K562 (cell line): ENCODE results near the gene SCFD1. TPM values are rescaled to one million over a fixed set of nuclear protein-coding genes. Genes with fewer than 3 reads are reported as not detected.

ENCODE experiments used
- ATAC-seq: fragments of 200-7000 bp; cut with Tn5 transposase; 3 replicates; pipeline ENCODE4 v1.9.1; 2020; ENCODE audit warnings: moderate library complexity
- BruUV-seq: library from RNA; stranded (reverse); fragments of 400-500 nt; replicated peaks from 2 replicates; lab custom pipeline; 2021; lab: Mats Ljungman, UMichigan
- CTCF ChIA-PET: fragments of 300-600 bp; formaldehyde crosslinking; extraction: SDS; loops from one replicate; lab custom pipeline; 2021; ENCODE audit warnings: low intra/inter-chr PET ratio; lab: Yijun Ruan, JAX
- POLR2A ChIA-PET: fragments of 300-600, 350-650 bp; sonication (Branson Sonifier 250); formaldehyde crosslinking; extraction: SDS; loops from one replicate; lab custom pipeline; 2021; ENCODE audit warnings: antibody characterized with exemption, inconsistent platforms; lab: Yijun Ruan, JAX
- DNase-seq, 4 experiments: peaks; one replicate each; pipeline versions ENCODE4 v3.0.0 to v3.0.0-alpha.2; 2011 to 2018; ENCODE audit warnings: low spot score in 3 of 4, mixed read lengths in 3 of 4; ENCODE audit errors: extremely low read depth in 1 of 4
- FAIRE-seq: peaks from 2 replicates; lab custom pipeline; 2011; peaks lifted over from hg19 to GRCh38; lab: Jason Lieb, UNC
- H2AFZ ChIP-seq: 2 replicates; pipeline ENCODE4 v1.6.0; 2011; ENCODE audit warnings: low read depth, low read length, control low read depth, inconsistent platforms
- H3K27ac ChIP-seq: fragments of 200-600 bp; 3 replicates; pipeline ENCODE4 v1.8.0; 2011; ENCODE audit warnings: low read depth, mild to moderate bottlenecking, control low read depth, inconsistent platforms, low read length, moderate library complexity, mixed read lengths; ENCODE audit errors: extremely low read depth
- H3K27me3 ChIP-seq, 2 experiments: fragments of 300-600 bp in 1 of 2; 2 replicates in 1 of 2; 3 replicates in 1 of 2; pipeline versions ENCODE4 v1.6.0 to v1.8.0; 2011; ENCODE audit warnings: inconsistent platforms in 2 of 2, low read length in 2 of 2, mild to moderate bottlenecking in 1 of 2, mixed read lengths in 1 of 2, moderate library complexity in 1 of 2; ENCODE audit not compliant: control insufficient read depth in 2 of 2, insufficient read depth in 2 of 2
- H3K36me3 ChIP-seq: fragments of 300-600 bp; 3 replicates; pipeline ENCODE4 v1.8.0; 2011; ENCODE audit warnings: mild to moderate bottlenecking, low read length, inconsistent platforms; ENCODE audit not compliant: control insufficient read depth, insufficient read depth
- H3K4me1 ChIP-seq, 2 experiments: fragments of 200-600 bp in 1 of 2; replicated peaks in 1 of 2; 2 replicates in 1 of 2; 3 replicates in 1 of 2; pipeline versions ENCODE4 v1.5.1 to v1.8.0; 2011; ENCODE audit warnings: inconsistent platforms in 2 of 2, low read length in 2 of 2, mild to moderate bottlenecking in 1 of 2, mixed read lengths in 1 of 2, moderate library complexity in 1 of 2; ENCODE audit not compliant: control insufficient read depth in 2 of 2, insufficient read depth in 2 of 2
- H3K4me2 ChIP-seq: 2 replicates; pipeline ENCODE4 v1.6.1; 2011; ENCODE audit warnings: low read length, control low read depth, inconsistent platforms, mixed read lengths; ENCODE audit not compliant: insufficient read depth
- H3K4me3 ChIP-seq: fragments of 200-600 bp; sonication (generic), shearing (Covaris generic); 2 replicates; pipeline ENCODE4 v1.5.1; 2016; ENCODE audit warnings: control low read depth, inconsistent platforms
- H3K79me2 ChIP-seq: fragments of 200-600 bp; 3 replicates; pipeline ENCODE4 v1.8.0; 2011; ENCODE audit warnings: low read length, inconsistent platforms; ENCODE audit not compliant: control insufficient read depth, insufficient read depth
- H3K9ac ChIP-seq, 2 experiments: 2 replicates each; pipeline versions ENCODE4 v1.6.0 to v1.6.1; 2011; ENCODE audit warnings: low read depth in 2 of 2, low read length in 2 of 2, control low read depth in 1 of 2, inconsistent platforms in 1 of 2, mild to moderate bottlenecking in 1 of 2, mixed read lengths in 1 of 2; ENCODE audit not compliant: insufficient read depth in 1 of 2
- H3K9me1 ChIP-seq: one replicate; pipeline ENCODE4 v1.6.0; 2011; ENCODE audit warnings: inconsistent platforms, mild to moderate bottlenecking, low read length, moderate library complexity; ENCODE audit not compliant: control insufficient read depth, insufficient read depth
- H3K9me3 ChIP-seq: replicated peaks from 2 replicates; pipeline ENCODE4 v1.5.1; 2011; ENCODE audit warnings: low read depth, low read length, inconsistent platforms; ENCODE audit not compliant: control insufficient read depth, insufficient read depth
- H4K20me1 ChIP-seq: replicated peaks from 2 replicates; pipeline ENCODE4 v1.6.1; 2011; ENCODE audit warnings: low read length, inconsistent platforms, mixed read lengths; ENCODE audit not compliant: control insufficient read depth, insufficient read depth
- CTBP1 ChIP-seq: fragments of 450-650 bp; IDR thresholded peaks from 2 replicates; pipeline ENCODE4 v1.6.1; 2016; ENCODE audit warnings: borderline replicate concordance
- GTF2E2 ChIP-seq: fragments of 200-800 bp; sonication (Bioruptor generic); IDR thresholded peaks from 2 replicates; pipeline ENCODE4 v1.6.1; 2016; ENCODE audit warnings: missing genetic modification characterization, missing compliant biosample characterization
- KDM2B ChIP-seq: fragments of 250-450 bp; sonication (Bioruptor Pico); IDR thresholded peaks from 2 replicates; pipeline ENCODE4 v1.8.0; 2021; ENCODE audit warnings: mild to moderate bottlenecking, moderate library complexity
- MYNN ChIP-seq, 2 experiments: sonication (generic); formaldehyde crosslinking in 1 of 2; IDR thresholded peaks; 2 replicates each; pipeline versions ENCODE4 v1.5.0 to v1.6.1; 2016 to 2020; ENCODE audit warnings: antibody characterized with exemption in 1 of 2, missing genetic modification reagents in 1 of 2
- PPARD ChIP-seq: fragments of 250-450 bp; sonication (Bioruptor Pico); IDR thresholded peaks from 2 replicates; pipeline ENCODE4 v1.8.0; 2022; ENCODE audit warnings: inconsistent platforms, mild to moderate bottlenecking, moderate library complexity
- SAP30 ChIP-seq: fragments of 200-600 bp; sonication (generic); IDR thresholded peaks from 2 replicates; pipeline ENCODE4 v1.6.1; 2012; ENCODE audit warnings: borderline replicate concordance, low read depth, mild to moderate bottlenecking, moderate library complexity, low read length, control low read depth, inconsistent platforms; ENCODE audit not compliant: insufficient read depth, poor library complexity, severe bottlenecking
- ZBTB5 ChIP-seq: fragments of 450-650 bp; IDR thresholded peaks from 2 replicates; pipeline ENCODE4 v1.6.1; 2017; ENCODE audit warnings: antibody characterized with exemption
- ZFP30 ChIP-seq: fragments of 250-450 bp; sonication (Bioruptor Pico); IDR thresholded peaks from 2 replicates; pipeline ENCODE4 v1.8.0; 2022; ENCODE audit warnings: moderate library complexity, mild to moderate bottlenecking, inconsistent platforms, borderline replicate concordance
- ZKSCAN8 ChIP-seq: fragments of 200-800 bp; sonication (Bioruptor generic); IDR thresholded peaks from 2 replicates; pipeline ENCODE4 v1.6.1; 2016; ENCODE audit warnings: missing genetic modification characterization, missing compliant biosample characterization
- ZNF280B ChIP-seq: fragments of 250-450 bp; sonication (Bioruptor Pico); IDR thresholded peaks from 2 replicates; pipeline ENCODE4 v1.5.1; 2021; ENCODE audit warnings: mild to moderate bottlenecking
- ZNF431 ChIP-seq: sonication (generic); formaldehyde crosslinking; IDR thresholded peaks from 2 replicates; pipeline ENCODE4 v1.8.0; 2022; ENCODE audit warnings: mild to moderate bottlenecking, missing genetic modification reagents
- ZNF644 ChIP-seq: fragments of 200-800 bp; sonication (Bioruptor generic); IDR thresholded peaks from 2 replicates; pipeline ENCODE4 v1.6.1; 2016; ENCODE audit warnings: low read depth, missing genetic modification characterization, missing compliant biosample characterization
- ZNF766 ChIP-seq: fragments of 200-800 bp; sonication (Bioruptor generic); conservative IDR thresholded peaks from 2 replicates; pipeline ENCODE4 v1.6.1; 2016; ENCODE audit warnings: missing genetic modification characterization, missing compliant biosample characterization
- ZNF77 ChIP-seq: fragments of 250-450 bp; sonication (Bioruptor Pico); IDR thresholded peaks from 2 replicates; pipeline ENCODE4 v1.5.0; 2020
- WGBS: fragments of 100-300 bp; shearing (Covaris generic); methylation state at CpG from one replicate; pipeline ENCODE4 v1.1.6; 2016; ENCODE audit warnings: low coverage, mixed read lengths; ENCODE audit not compliant: insufficient coverage; ENCODE audit errors: missing lambda C conversion rate; 5-methylcytosine and 5-hydroxymethylcytosine counted together
- in situ Hi-C: fragments of 300-500 bp; cut with MboI; formaldehyde crosslinking; loops from 4 replicates; pipeline ENCODE4 v1.15.0; 2018; ENCODE audit warnings: inconsistent platforms, mixed read lengths
- intact Hi-C: fragments of 100-400 bp; cut with micrococcal nuclease; formaldehyde crosslinking; loops from 2 replicates; pipeline ENCODE4 v1.14.2; 2022
- polyA plus RNA-seq, 8 experiments: library from polyadenylated mRNA; depleted of rRNA in 4 of 8; stranded (reverse) in 5 of 8; unstranded in 3 of 8; fragments of >200 nt; fragmentation: Nextera tagmentation in 2 of 8; fragmentation: Illumina TruSeq in 1 of 8; extraction: Ambion mirVana in 2 of 8; extraction: Trizol in 1 of 8; gene quantifications; 2 replicates each; pipeline versions ENCODE4 v1.2.1 to v1.2.3, GENCODE V29; 2011 to 2014; ENCODE audit warnings: inconsistent platforms in 1 of 8, missing spikeins in 1 of 8
- total RNA-seq, 7 experiments: library from RNA; depleted of rRNA in 6 of 7; stranded (reverse); fragments of >200 nt in 6 of 7; fragmentation: Illumina TruSeq in 2 of 7; extraction: Trizol in 2 of 7; gene quantifications; 2 replicates each; pipeline versions ENCODE4 v1.2.1 to v1.2.3, GENCODE V29; 2011 to 2021; ENCODE audit warnings: low replicate concordance in 1 of 7

SCFD1 gene
- total and polyA plus RNA-seq, 9 of the 15 experiments (the other 6 are each of a cell fraction or from before 2014, with no cell fraction given): 48.9 to 112 (median 75.2) TPM

GRCh38 chr14:30698463-30698862 is 76.3 kb downstream of the SCFD1 start:
- Histone ChIP-seq H3K9me3 (no peaks in the 10 kb centered on the region), H3K36me3 (peaks cover 50% of the 10 kb centered on the region; the same call in 2 of the 3 replicates), H3K27me3 (no peaks in the 10 kb centered on the region), H3K27ac (no peak overlapping the region), H3K79me2 (no peaks in the 10 kb centered on the region), H3K4me1 (no peaks in the 10 kb centered on the region), H4K20me1 (no peaks in the 10 kb centered on the region), H3K4me2 (no peak overlapping the region), H3K9me1 (no peaks in the 10 kb centered on the region), H3K4me3 (no peak overlapping the region), H3K9ac (no peak overlapping the region), H2AFZ (no peak overlapping the region)
- ChIA-PET POLR2A (interaction anchor here (0.7 kb wide), 1 partner anchor 73 kb away, joined by 4 read pairs; no protein-coding TSS in a partner anchor), CTCF (no interaction called here)
- no TSS peak for BruUV-seq
- TF ChIP-seq ZKSCAN8 (CRISPR knock-in tag) (no peak), ZNF644 (no peak), ZFP30 (CRISPR knock-in tag) (no peak)
- FAIRE-seq (no peak), ATAC-seq (no peak), DNase-seq (no peak)
- in situ Hi-C loops (no loop called here), intact Hi-C loops (no loop called here)
- 98% methylated on average over 5 of the region's 5 CpGs for WGBS

GRCh38 chr14:30706704-30707103 is 84.6 kb downstream of the SCFD1 start:
- no peak for ATAC-seq
- no TSS peak for BruUV-seq
- H3K36me3 ChIP-seq: peaks cover 33% of the 10 kb centered on the region
- H3K4me1 ChIP-seq: no peaks in the 10 kb centered on the region
- H3K9ac ChIP-seq: no peak overlapping the region
- FAIRE-seq: no peak
- H3K4me2 ChIP-seq: no peak overlapping the region
- CTCF ChIA-PET: no interaction called here
- no peaks in the 10 kb centered on the region for H4K20me1 ChIP-seq
- H3K4me3 ChIP-seq: no peak overlapping the region
- no peaks in the 10 kb centered on the region for H3K27me3 ChIP-seq
- 100% methylated on average over 2 of the region's 2 CpGs for WGBS
- no peaks in the 10 kb centered on the region for H3K79me2 ChIP-seq
- in situ Hi-C loops (no loop called here), intact Hi-C loops (no loop called here)
- no peak for DNase-seq
- no peak overlapping the region for H3K27ac ChIP-seq
- H2AFZ ChIP-seq: no peak overlapping the region
- H3K9me1 ChIP-seq: no peaks in the 10 kb centered on the region
- no peaks in the 10 kb centered on the region for H3K9me3 ChIP-seq
- POLR2A ChIA-PET: interaction anchor here (1.6 kb wide), 1 partner anchor 10 kb away, joined by 5 read pairs; no protein-coding TSS in a partner anchor
- TF ChIP-seq ZBTB5 (no peak), SAP30 (no peak), ZNF431 (CRISPR knock-in tag) (no peak), MYNN (IDR thresholded peaks at IDR 0.05) (no peak), MYNN (CRISPR knock-in tag; IDR thresholded peaks at IDR 0.05) (no peak), ZNF280B (CRISPR knock-in tag) (no peak), KDM2B (no peak), ZNF766 (CRISPR knock-in tag) (no peak), PPARD (CRISPR knock-in tag) (no peak), ZNF77 (no peak), GTF2E2 (tag) (no peak), CTBP1 (no peak)
